Bone marrow (tissue), 2 donors: ENCODE data around the gene PGP.

Experiments used
- DNase-seq, 2 donors: peaks; one replicate each; lab custom pipeline; 2025; lab: John Stamatoyannopoulos, UW

PGP gene

GRCh38 chr16:2163211-2163881 is 51.3 kb downstream of the PGP start:
- no peak for DNase-seq

GRCh38 chr16:2162676-2163118 is 51.9 kb downstream of the PGP start:
- no peak for DNase-seq

GRCh38 chr16:2161911-2162310 is 52.7 kb downstream of the PGP start:
- no peak for DNase-seq
